Vagina (tissue), 2 donors: ENCODE measurements around the gene SLC40A1. TPM values are rescaled to one million over a fixed set of nuclear protein-coding genes. Genes with fewer than 3 reads are reported as not detected.

Source experiments
- DNase-seq, 2 donors: peaks; one replicate each; pipeline ENCODE4 v3.0.0-alpha.2; 2017; ENCODE audit errors: extremely low spot score in 2 of 2
- H3K27ac ChIP-seq: fragments of 200-600 bp; sonication (generic); one replicate; pipeline ENCODE4 v1.5.1; 2019
- H3K27me3 ChIP-seq: fragments of 200-600 bp; sonication (generic); one replicate; pipeline ENCODE4 v1.5.1; 2019
- H3K36me3 ChIP-seq, 2 donors: fragments of 200-600 bp; sonication (generic); one replicate each; pipeline ENCODE4 v1.5.1; 2017 to 2019
- H3K4me1 ChIP-seq: fragments of 200-600 bp; sonication (generic); one replicate; pipeline ENCODE4 v1.5.1; 2019
- H3K4me3 ChIP-seq, 2 donors: fragments of 200-600 bp; sonication (generic); 1 replicate in 1 of 2; 2 replicates in 1 of 2; pipeline ENCODE4 v1.5.1; 2016 to 2019
- H3K9me3 ChIP-seq: fragments of 200-600 bp; sonication (generic); one replicate; pipeline ENCODE4 v1.5.1; 2019
- CTCF ChIP-seq, 3 experiments: fragments of 450-650 bp in 2 of 3; fragments of 200-600 bp in 1 of 3; sonication (generic) in 1 of 3; IDR thresholded peaks; one replicate each; pipeline ENCODE4 v1.5.1; 2017 to 2019; ENCODE audit warnings: antibody characterized with exemption in 3 of 3, mild to moderate bottlenecking in 2 of 3, moderate library complexity in 2 of 3
- POLR2A ChIP-seq, 2 donors: fragments of 450-650 bp; IDR thresholded peaks; one replicate each; pipeline ENCODE4 v1.6.1; 2017; ENCODE audit warnings: antibody characterized with exemption in 2 of 2, mild to moderate bottlenecking in 2 of 2, moderate library complexity in 2 of 2
- POLR2AphosphoS5 ChIP-seq, 2 donors: sonication (generic); formaldehyde crosslinking; IDR thresholded peaks; one replicate each; pipeline ENCODE4 v1.9.0; 2017; ENCODE audit warnings: antibody characterized with exemption in 2 of 2, mild to moderate bottlenecking in 2 of 2, low read depth in 1 of 2; ENCODE audit not compliant: insufficient read depth in 1 of 2
- intact Hi-C: fragments of 100-400 bp; cut with DNase I; formaldehyde crosslinking; loops from one replicate; pipeline ENCODE4 v1.15.1; 2023
- total RNA-seq: library from RNA; depleted of rRNA; stranded (reverse); fragments of >200 nt; gene quantifications from one replicate; pipeline ENCODE4 v1.2.3, GENCODE V29; 2016

Gene SLC40A1
- total RNA-seq, 1 donor from 2014 or later: 53.3 TPM

- H3K4me3 ChIP-seq: no peak overlapping the region
- no peaks in the 10 kb centered on the region for H3K9me3 ChIP-seq
- H3K27me3 ChIP-seq: no peaks in the 10 kb centered on the region
- no peaks in the 10 kb centered on the region for H3K36me3 ChIP-seq
- no peak for DNase-seq
- H3K4me1 ChIP-seq: peaks cover 43% of the 10 kb centered on the region
- TF ChIP-seq CTCF (IDR thresholded peaks at IDR 0.05) (no peak), POLR2AphosphoS5 (IDR thresholded peaks at IDR 0.05; ENCODE audit: insufficient read depth in 1 of 2, low read depth in 1 of 2) (peak in 1 of 2 donors; percentile 30)
- intact Hi-C loops: no loop called here
- peak overlapping the region; percentile 57 for H3K27ac ChIP-seq
Observed at GRCh38 chr2:189544318-189545042, 36.1 kb downstream of the SLC40A1 start.

GRCh38 chr2:189543367-189543766 is 37.2 kb downstream of the SLC40A1 start:
- DNase-seq: no peak
- no peak for TF ChIP-seq POLR2A (IDR thresholded peaks at IDR 0.05)
- TF ChIP-seq POLR2AphosphoS5 (IDR thresholded peaks at IDR 0.05; ENCODE audit: insufficient read depth in 1 of 2, low read depth in 1 of 2): no peak
- TF ChIP-seq CTCF (IDR thresholded peaks at IDR 0.05): no peak
- intact Hi-C loops: no loop called here
- Histone ChIP-seq H3K4me1 (peaks cover 36% of the 10 kb centered on the region), H3K4me3 (no peak overlapping the region), H3K27me3 (no peaks in the 10 kb centered on the region), H3K9me3 (no peaks in the 10 kb centered on the region), H3K36me3 (no peaks in the 10 kb centered on the region), H3K27ac (peak overlapping the region; percentile 43)

GRCh38 chr2:189542145-189542882 is 38.3 kb downstream of the SLC40A1 start:
- TF ChIP-seq CTCF (IDR thresholded peaks at IDR 0.05) (no peak), POLR2A (IDR thresholded peaks at IDR 0.05) (no peak), POLR2AphosphoS5 (IDR thresholded peaks at IDR 0.05; ENCODE audit: insufficient read depth in 1 of 2, low read depth in 1 of 2) (peak in 1 of 2 donors; percentile 33)
- peaks cover 36% of the 10 kb centered on the region for H3K4me1 ChIP-seq
- peak overlapping the region; percentile 43 for H3K27ac ChIP-seq
- no peaks in the 10 kb centered on the region for H3K36me3 ChIP-seq
- DNase-seq: no peak
- no peaks in the 10 kb centered on the region for H3K9me3 ChIP-seq
- no peaks in the 10 kb centered on the region for H3K27me3 ChIP-seq
- intact Hi-C loops: no loop called here
- no peak overlapping the region for H3K4me3 ChIP-seq

- Histone ChIP-seq H3K4me3 (no peak overlapping the region), H3K4me1 (peaks cover 36% of the 10 kb centered on the region), H3K9me3 (no peaks in the 10 kb centered on the region), H3K36me3 (no peaks in the 10 kb centered on the region), H3K27me3 (no peaks in the 10 kb centered on the region), H3K27ac (peak overlapping the region; percentile 28)
- intact Hi-C loops: no loop called here
- no peak for DNase-seq
- TF ChIP-seq POLR2AphosphoS5 (IDR thresholded peaks at IDR 0.05; ENCODE audit: insufficient read depth in 1 of 2, low read depth in 1 of 2): no peak
- TF ChIP-seq POLR2A (IDR thresholded peaks at IDR 0.05): no peak
- TF ChIP-seq CTCF (IDR thresholded peaks at IDR 0.05): no peak
Observed at GRCh38 chr2:189541591-189541990, 39.0 kb downstream of the SLC40A1 start.

GRCh38 chr2:189540551-189540950 is 40.0 kb downstream of the SLC40A1 start:
- intact Hi-C loops: no loop called here
- Histone ChIP-seq H3K27me3 (no peaks in the 10 kb centered on the region), H3K36me3 (no peaks in the 10 kb centered on the region), H3K27ac (no peak overlapping the region), H3K4me1 (peaks cover 32% of the 10 kb centered on the region), H3K4me3 (no peak overlapping the region), H3K9me3 (no peaks in the 10 kb centered on the region)
- no peak for DNase-seq
- TF ChIP-seq POLR2AphosphoS5 (IDR thresholded peaks at IDR 0.05; ENCODE audit: insufficient read depth in 1 of 2, low read depth in 1 of 2) (no peak), CTCF (IDR thresholded peaks at IDR 0.05) (no peak), POLR2A (IDR thresholded peaks at IDR 0.05) (no peak)
